ENCODE results near the gene PRKAR1B. TPM values are rescaled to one million over a fixed set of nuclear protein-coding genes. Genes with fewer than 3 reads are reported as not detected.

PRKAR1B gene
- total and polyA plus RNA-seq, 10 of the 15 experiments (the other 5 are each of a cell fraction or from before 2014, with no cell fraction given): 1.4 to 45.6 (median 19.3) TPM

DNA sequence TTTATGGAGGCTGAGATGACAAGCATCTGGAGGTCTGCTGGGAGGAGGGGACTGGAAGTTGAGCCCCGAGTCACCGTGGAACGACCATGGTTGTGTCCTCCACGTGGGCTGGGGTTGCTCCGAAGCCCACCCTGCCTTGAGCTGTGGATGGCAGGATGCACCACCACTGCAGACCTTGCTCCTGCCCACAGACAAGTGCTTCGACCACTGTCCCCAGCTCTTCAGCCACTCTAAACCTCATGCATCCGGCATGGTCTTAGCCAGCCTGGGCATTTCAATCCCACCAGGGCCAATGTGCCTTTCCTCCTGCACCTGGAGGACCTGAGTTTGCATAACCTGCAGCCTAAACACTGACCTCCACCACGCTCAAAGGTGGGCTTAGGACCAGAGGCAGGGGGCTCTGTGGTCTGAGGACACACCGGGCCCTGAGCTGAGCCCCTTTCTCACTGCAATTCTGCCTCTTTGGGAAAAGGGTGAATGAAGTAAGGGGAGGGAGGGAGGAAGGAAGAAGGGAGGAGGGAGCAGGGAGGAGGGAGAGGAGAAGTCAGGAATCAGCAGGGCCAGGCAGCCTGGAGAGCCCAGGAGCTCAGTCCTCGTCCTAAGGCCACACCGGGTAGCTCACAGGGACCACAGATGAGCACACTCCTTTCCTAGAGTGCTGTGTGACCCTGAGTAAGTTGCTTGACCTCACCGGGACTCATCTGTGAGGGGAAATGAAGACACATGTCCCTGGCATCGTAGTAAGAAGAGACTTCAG is 45.4 kb downstream of the PRKAR1B start (continued):
- TF ChIP-seq TBL1XR1 (IDR thresholded peaks at IDR 0.05; ENCODE audit: low read depth, low read length) (no peak), MXI1 (IDR thresholded peaks at IDR 0.05; ENCODE audit: low read depth, low read length) (no peak), JUND (IDR thresholded peaks at IDR 0.05; ENCODE audit: low read depth, low read length) (no peak), BRCA1 (IDR thresholded peaks at IDR 0.05; ENCODE audit: low read depth, low read length) (no peak), LARP7 (IDR thresholded peaks at IDR 0.05) (no peak), SMAD5 (IDR thresholded peaks at IDR 0.05; ENCODE audit: low read depth) (no peak), WRNIP1 (IDR thresholded peaks at IDR 0.05; ENCODE audit: borderline replicate concordance, low read depth, low read length) (no peak), FOXK2 (IDR thresholded peaks at IDR 0.05) (no peak), GABPA (IDR thresholded peaks at IDR 0.05; ENCODE audit: low read depth) (no peak), PAX5 (IDR thresholded peaks at IDR 0.05; ENCODE audit: borderline replicate concordance, low read depth, low read length) (no peak)
- TF ChIP-seq, protein P1, sequence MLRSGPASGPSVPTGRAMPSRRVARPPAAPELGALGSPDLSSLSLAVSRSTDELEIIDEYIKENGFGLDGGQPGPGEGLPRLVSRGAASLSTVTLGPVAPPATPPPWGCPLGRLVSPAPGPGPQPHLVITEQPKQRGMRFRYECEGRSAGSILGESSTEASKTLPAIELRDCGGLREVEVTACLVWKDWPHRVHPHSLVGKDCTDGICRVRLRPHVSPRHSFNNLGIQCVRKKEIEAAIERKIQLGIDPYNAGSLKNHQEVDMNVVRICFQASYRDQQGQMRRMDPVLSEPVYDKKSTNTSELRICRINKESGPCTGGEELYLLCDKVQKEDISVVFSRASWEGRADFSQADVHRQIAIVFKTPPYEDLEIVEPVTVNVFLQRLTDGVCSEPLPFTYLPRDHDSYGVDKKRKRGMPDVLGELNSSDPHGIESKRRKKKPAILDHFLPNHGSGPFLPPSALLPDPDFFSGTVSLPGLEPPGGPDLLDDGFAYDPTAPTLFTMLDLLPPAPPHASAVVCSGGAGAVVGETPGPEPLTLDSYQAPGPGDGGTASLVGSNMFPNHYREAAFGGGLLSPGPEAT (IDR thresholded peaks at IDR 0.05; ENCODE audit: low read depth): no peak

DNA sequence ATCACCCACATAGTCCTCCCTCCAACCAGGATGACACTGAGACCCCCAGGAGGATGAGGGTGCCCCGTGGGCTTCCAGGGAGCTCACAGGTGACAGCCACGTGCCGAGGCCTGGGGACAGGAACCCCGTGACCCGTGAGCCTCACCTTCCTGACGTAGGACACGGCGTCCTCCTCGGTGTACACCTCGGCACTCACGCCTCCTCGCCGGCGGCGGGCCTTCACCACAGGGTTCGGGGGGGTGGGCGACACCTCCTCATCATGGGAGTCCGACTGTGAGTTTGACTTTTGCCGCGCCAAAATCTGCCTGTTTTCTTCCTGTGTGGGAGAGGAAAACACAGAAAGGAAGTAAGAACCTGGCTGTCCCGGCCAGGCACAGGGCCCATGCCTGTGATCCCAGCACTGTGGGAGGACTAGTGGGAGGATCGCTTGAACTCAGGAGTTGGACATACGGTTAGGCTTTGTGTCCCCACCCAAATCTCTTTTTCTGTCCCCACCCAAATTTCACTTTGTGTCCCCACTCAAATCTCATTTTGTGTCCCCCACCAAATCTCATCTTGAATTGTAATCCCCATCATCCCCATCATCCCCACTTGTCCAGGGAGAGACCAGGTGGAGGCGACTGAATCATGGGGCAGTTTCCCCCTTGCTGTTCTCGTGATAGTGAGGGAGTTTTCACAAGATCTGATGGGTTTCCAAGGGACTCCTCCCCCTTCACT is 46.5 kb downstream of the PRKAR1B start:
- BruUV-seq (replicated peaks): no TSS peak
- peaks cover 6% of the 10 kb centered on the region; the same call in 2 of the 3 replicates for H3K9me3 ChIP-seq (replicated peaks; ENCODE audit: control insufficient read depth, insufficient read depth, low read length)
- H3K27me3 ChIP-seq (replicated peaks in 1 of 2; ENCODE audit: control insufficient read depth in 2 of 2, insufficient read depth in 2 of 2, low read length in 1 of 2): no peaks in the 10 kb centered on the region
- in situ Hi-C loops (cut with MboI) (no loop called here), intact Hi-C loops (cut with micrococcal nuclease; ENCODE audit: unreplicated experiment) (no loop called here)
- H3K4me1 ChIP-seq (ENCODE audit: control insufficient read depth, insufficient read depth, low read length): no peaks in the 10 kb centered on the region
- ChIA-PET SMC1A (ENCODE audit: uncharacterized antibody, unreplicated experiment) (no interaction called here), POLR2A (no interaction called here), RAD21 (ENCODE audit: unreplicated experiment) (no interaction called here), CTCF (no interaction called here)
- no peak overlapping the region for H3K27ac ChIP-seq (ENCODE audit: control insufficient read depth, insufficient read depth)
- no peak overlapping the region for H2AFZ ChIP-seq (ENCODE audit: control insufficient read depth, low read depth, low read length)
- FAIRE-seq: no peak
- no peaks in the 10 kb centered on the region for H3K79me2 ChIP-seq (ENCODE audit: control insufficient read depth, insufficient read depth, low read length)
- DNase-seq (ENCODE audit: low read depth, low spot score): no peak
- H3K9ac ChIP-seq (ENCODE audit: control insufficient read depth, insufficient read depth, low read length): no peak overlapping the region
- no peak overlapping the region for H3K4me3 ChIP-seq
- no peak overlapping the region for H3K4me2 ChIP-seq (ENCODE audit: control insufficient read depth, insufficient read depth)
- no peaks in the 10 kb centered on the region for H4K20me1 ChIP-seq (ENCODE audit: control insufficient read depth, insufficient read depth)
- ATAC-seq: no peak
- H3K36me3 ChIP-seq (ENCODE audit: control insufficient read depth in 2 of 2, insufficient read depth in 2 of 2, low read length in 1 of 2): peaks cover 2 to 9% of the 10 kb centered on the region in 2 experiments; a peak in 3 of 4 replicates
- 99% methylated on average over 19 of the region's 25 CpGs for WGBS (ENCODE audit: insufficient coverage, insufficient replicate concordance, low lambda C conversion rate, missing lambda C conversion rate)
- no peak for TF ChIP-seq HDGF (IDR thresholded peaks at IDR 0.05)
- no peak for TF ChIP-seq FOXM1 (IDR thresholded peaks at IDR 0.05; ENCODE audit: low read depth, low read length)
- no peak for TF ChIP-seq BHLHE40 (IDR thresholded peaks at IDR 0.05; ENCODE audit: borderline replicate concordance in 1 of 2, low read depth in 2 of 2, low read length in 1 of 2)
- TF ChIP-seq BMI1 (IDR thresholded peaks at IDR 0.05; ENCODE audit: borderline replicate concordance): no peak
- TF ChIP-seq HDAC2 (IDR thresholded peaks at IDR 0.05): no peak
- no peak for TF ChIP-seq MXI1 (IDR thresholded peaks at IDR 0.05; ENCODE audit: low read depth, low read length)
- TF ChIP-seq, protein P2, sequence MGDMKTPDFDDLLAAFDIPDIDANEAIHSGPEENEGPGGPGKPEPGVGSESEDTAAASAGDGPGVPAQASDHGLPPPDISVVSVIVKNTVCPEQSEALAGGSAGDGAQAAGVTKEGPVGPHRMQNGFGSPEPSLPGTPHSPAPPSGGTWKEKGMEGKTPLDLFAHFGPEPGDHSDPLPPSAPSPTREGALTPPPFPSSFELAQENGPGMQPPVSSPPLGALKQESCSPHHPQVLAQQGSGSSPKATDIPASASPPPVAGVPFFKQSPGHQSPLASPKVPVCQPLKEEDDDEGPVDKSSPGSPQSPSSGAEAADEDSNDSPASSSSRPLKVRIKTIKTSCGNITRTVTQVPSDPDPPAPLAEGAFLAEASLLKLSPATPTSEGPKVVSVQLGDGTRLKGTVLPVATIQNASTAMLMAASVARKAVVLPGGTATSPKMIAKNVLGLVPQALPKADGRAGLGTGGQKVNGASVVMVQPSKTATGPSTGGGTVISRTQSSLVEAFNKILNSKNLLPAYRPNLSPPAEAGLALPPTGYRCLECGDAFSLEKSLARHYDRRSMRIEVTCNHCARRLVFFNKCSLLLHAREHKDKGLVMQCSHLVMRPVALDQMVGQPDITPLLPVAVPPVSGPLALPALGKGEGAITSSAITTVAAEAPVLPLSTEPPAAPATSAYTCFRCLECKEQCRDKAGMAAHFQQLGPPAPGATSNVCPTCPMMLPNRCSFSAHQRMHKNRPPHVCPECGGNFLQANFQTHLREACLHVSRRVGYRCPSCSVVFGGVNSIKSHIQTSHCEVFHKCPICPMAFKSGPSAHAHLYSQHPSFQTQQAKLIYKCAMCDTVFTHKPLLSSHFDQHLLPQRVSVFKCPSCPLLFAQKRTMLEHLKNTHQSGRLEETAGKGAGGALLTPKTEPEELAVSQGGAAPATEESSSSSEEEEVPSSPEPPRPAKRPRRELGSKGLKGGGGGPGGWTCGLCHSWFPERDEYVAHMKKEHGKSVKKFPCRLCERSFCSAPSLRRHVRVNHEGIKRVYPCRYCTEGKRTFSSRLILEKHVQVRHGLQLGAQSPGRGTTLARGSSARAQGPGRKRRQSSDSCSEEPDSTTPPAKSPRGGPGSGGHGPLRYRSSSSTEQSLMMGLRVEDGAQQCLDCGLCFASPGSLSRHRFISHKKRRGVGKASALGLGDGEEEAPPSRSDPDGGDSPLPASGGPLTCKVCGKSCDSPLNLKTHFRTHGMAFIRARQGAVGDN (IDR thresholded peaks at IDR 0.05): no peak

Data from GM12878 (cell line).